ENCODE data around the gene TUSC2. TPM values are rescaled to one million over a fixed set of nuclear protein-coding genes. Genes with fewer than 3 reads are reported as not detected.

TUSC2 gene
- total and polyA plus RNA-seq, 10 donors = 19.4 to 36.5 (median 24.4) TPM

- Histone ChIP-seq H3K4me1 (peaks cover 5 to 34% (median 32%) of the 10 kb centered on the region in 6 donors), H3K36me3 (no peaks in the 10 kb centered on the region), H3K4me3 (no peak overlapping the region), H3K27me3 (replicated peaks in 1 of 7) (peaks cover 5 to 50% (median 38%) of the 10 kb centered on the region in 7 donors), H3K27ac (no peak overlapping the region), H3K9me3 (no peaks in the 10 kb centered on the region)
- intact Hi-C loops (cut with DNase I; ENCODE audit: low total_unique reads) = loop anchor here (10.0 kb wide), 1 partner anchor 154 kb away; no protein-coding TSS in a partner anchor
- whole genome bisulfite sequencing, 5 donors = 80 to 91% (median 83%) methylated on average over 4 of the region's 4 CpGs
- DNase-seq = no peak
- no peak for TF ChIP-seq POLR2A (IDR thresholded peaks at IDR 0.05)
- TF ChIP-seq POLR2AphosphoS5 (IDR thresholded peaks at IDR 0.05) = no peak
- no peak for TF ChIP-seq CTCF (IDR thresholded peaks at IDR 0.05 in 8 of 11, conservative IDR thresholded peaks at IDR 0.05 in 3 of 11)
Measured at GRCh38 chr3:50278123-50278879, 49.7 kb downstream of the TUSC2 start.

GRCh38 chr3:50276762-50277101 lies 51.3 kb downstream of the TUSC2 start:
- Histone ChIP-seq H3K4me1 (peaks cover 10 to 50% (median 43%) of the 10 kb centered on the region in 6 donors), H3K27me3 (replicated peaks in 1 of 7) (peaks cover 5 to 54% (median 41%) of the 10 kb centered on the region in 7 donors), H3K27ac (no peak overlapping the region), H3K36me3 (no peaks in the 10 kb centered on the region), H3K9me3 (no peaks in the 10 kb centered on the region), H3K4me3 (no peak overlapping the region)
- TF ChIP-seq POLR2AphosphoS5 (IDR thresholded peaks at IDR 0.05) (no peak), CTCF (IDR thresholded peaks at IDR 0.05 in 8 of 11, conservative IDR thresholded peaks at IDR 0.05 in 3 of 11) (no peak), POLR2A (IDR thresholded peaks at IDR 0.05) (no peak)
- intact Hi-C loops (cut with DNase I; ENCODE audit: low total_unique reads) = loop anchor here (10.0 kb wide), 1 partner anchor 152 kb away; no protein-coding TSS in a partner anchor
- 78 to 83% (median 81%) methylated on average over 17 of the region's 17 CpGs for WGBS, 5 donors
- DNase-seq = no peak

GRCh38 chr3:50275996-50276761 lies 51.8 kb downstream of the TUSC2 start:
- no peak for TF ChIP-seq CTCF (IDR thresholded peaks at IDR 0.05 in 8 of 11, conservative IDR thresholded peaks at IDR 0.05 in 3 of 11)
- TF ChIP-seq POLR2AphosphoS5 (IDR thresholded peaks at IDR 0.05) = no peak
- no peak for TF ChIP-seq POLR2A (IDR thresholded peaks at IDR 0.05)
- no peak for DNase-seq

More at GRCh38 chr3:50275996-50276761, 51.8 kb downstream of the TUSC2 start:
- Histone ChIP-seq H3K9me3 (no peaks in the 10 kb centered on the region), H3K36me3 (no peaks in the 10 kb centered on the region), H3K4me1 (peaks cover 10 to 56% (median 45%) of the 10 kb centered on the region in 6 donors), H3K27ac (no peak overlapping the region), H3K27me3 (replicated peaks in 1 of 7) (peaks cover 5 to 54% (median 41%) of the 10 kb centered on the region in 7 donors), H3K4me3 (peak overlapping the region in 2 of 8 donors; percentile 7 to 54)
- WGBS, 5 donors = 20 to 40% (median 25%) methylated on average over 40 to 79 of the region's 79 CpGs
- intact Hi-C loops (cut with DNase I; ENCODE audit: low total_unique reads) = loop anchor here (10.0 kb wide), 1 partner anchor 151 kb away; no protein-coding TSS in a partner anchor
